ENCODE data around the gene BRSK1.

The BRSK1 gene

GRCh38 chr19:55283548-55284377, at the start of gene BRSK1:
BRSK1 (plus strand) TSS chr19:55283997; CDS start chr19:55284443, 446 bp downstream.
- in situ Hi-C loops (cut with HindIII; ENCODE audit: low sequenced_read_pairs) = no loop called here
- no peak for DNase-seq (ENCODE audit: low read depth)
- peak within 1 kb of the TSS; percentile 43 for H3K4me3 ChIP-seq (ENCODE audit: low read depth, low read length)
- TF ChIP-seq CTCF (IDR thresholded peaks at IDR 0.05; ENCODE audit: low read depth, low read length, missing control alignments) = no peak

- in situ Hi-C loops (cut with HindIII; ENCODE audit: low sequenced_read_pairs) = no loop called here
- no peak for TF ChIP-seq CTCF (IDR thresholded peaks at IDR 0.05; ENCODE audit: low read depth, low read length, missing control alignments)
- no peak for DNase-seq (ENCODE audit: low read depth)
- no peak overlapping the region for H3K4me3 ChIP-seq (ENCODE audit: low read depth, low read length)
These were observed 45.8 kb upstream of the BRSK1 start for GRCh38 chr19:55238030-55238429.

- in situ Hi-C loops (cut with HindIII; ENCODE audit: low sequenced_read_pairs) = no loop called here
- TF ChIP-seq CTCF (IDR thresholded peaks at IDR 0.05; ENCODE audit: low read depth, low read length, missing control alignments) = no peak
- no peak for DNase-seq (ENCODE audit: low read depth)
- H3K4me3 ChIP-seq (ENCODE audit: low read depth, low read length) = no peak overlapping the region
These were observed 44.8 kb upstream of the BRSK1 start for GRCh38 chr19:55239004-55239403.

- in situ Hi-C loops (cut with HindIII; ENCODE audit: low sequenced_read_pairs) = no loop called here
- TF ChIP-seq CTCF (IDR thresholded peaks at IDR 0.05; ENCODE audit: low read depth, low read length, missing control alignments) = no peak
These were observed 43.1 kb upstream of the BRSK1 start for GRCh38 chr19:55240713-55241020.

GRCh38 chr19:55241143-55241934, 42.5 kb upstream of the BRSK1 start:
- no peak for DNase-seq (ENCODE audit: low read depth)
- no peak overlapping the region for H3K4me3 ChIP-seq (ENCODE audit: low read depth, low read length)
- TF ChIP-seq CTCF (IDR thresholded peaks at IDR 0.05; ENCODE audit: low read depth, low read length, missing control alignments) = no peak
- in situ Hi-C loops (cut with HindIII; ENCODE audit: low sequenced_read_pairs) = no loop called here

More at GRCh38 chr19:55240713-55241020, 43.1 kb upstream of the BRSK1 start:
- no peak for DNase-seq (ENCODE audit: low read depth)
- no peak overlapping the region for H3K4me3 ChIP-seq (ENCODE audit: low read depth, low read length)

- in situ Hi-C loops (cut with HindIII; ENCODE audit: low sequenced_read_pairs) = no loop called here
- no peak for DNase-seq (ENCODE audit: low read depth)
- no peak overlapping the region for H3K4me3 ChIP-seq (ENCODE audit: low read depth, low read length)
- TF ChIP-seq CTCF (IDR thresholded peaks at IDR 0.05; ENCODE audit: low read depth, low read length, missing control alignments) = no peak
These were observed 41.8 kb upstream of the BRSK1 start for GRCh38 chr19:55241935-55242464.

Data from astrocyte of the cerebellum (primary cell).